Dermis blood vessel endothelial cell (primary cell): Measurements from ENCODE around the gene OMG. TPM values are rescaled to one million over a fixed set of nuclear protein-coding genes. Genes with fewer than 3 reads are reported as not detected.
"Not testable (repeated sequence)": the region's sequence is repeated elsewhere in the genome, so short reads cannot be mapped to it uniquely, and the experiment has no call there.

Source experiments
- DNase-seq: peaks from one replicate; pipeline ENCODE4 v3.0.0; 2010
- total RNA-seq: library from RNA; depleted of rRNA; stranded (reverse); fragments of >200 nt; gene quantifications from 2 replicates; pipeline ENCODE4 v1.2.3, GENCODE V29; 2014

OMG gene
- total RNA-seq = 3.1 and 4.4 TPM in 2 replicates

GRCh38 chr17:31297090-31297489 lies at the start of gene OMG:
Gene OMG (minus strand): TSS chr17:31297239. CDS start chr17:31296331, 908 bp downstream.
- DNase-seq = no peak

DNA sequence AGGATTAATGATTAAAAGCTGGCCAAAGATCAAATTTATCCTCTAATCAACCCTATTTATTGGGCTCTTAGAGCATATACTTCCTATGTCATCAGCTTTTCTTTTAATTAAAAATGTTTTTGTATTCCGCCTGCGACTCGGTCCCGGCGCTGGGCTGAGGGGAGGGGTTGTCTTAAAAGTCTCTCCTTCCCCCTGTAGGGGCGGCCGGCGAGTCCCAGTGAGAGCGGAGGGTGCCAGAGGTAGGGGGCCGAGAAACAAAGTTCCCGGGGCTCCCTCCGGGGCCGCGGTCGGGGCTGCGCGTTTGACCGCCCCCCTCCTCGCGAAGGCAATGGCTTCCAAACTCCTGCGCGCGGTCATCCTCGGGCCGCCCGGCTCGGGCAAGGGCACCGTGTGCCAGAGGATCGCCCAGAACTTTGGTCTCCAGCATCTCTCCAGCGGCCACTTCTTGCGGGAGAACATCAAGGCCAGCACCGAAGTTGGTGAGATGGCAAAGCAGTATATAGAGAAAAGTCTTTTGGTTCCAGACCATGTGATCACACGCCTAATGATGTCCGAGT lies 48.2 kb upstream of the OMG start:
- DNase-seq = not testable (repeated sequence)

DNA sequence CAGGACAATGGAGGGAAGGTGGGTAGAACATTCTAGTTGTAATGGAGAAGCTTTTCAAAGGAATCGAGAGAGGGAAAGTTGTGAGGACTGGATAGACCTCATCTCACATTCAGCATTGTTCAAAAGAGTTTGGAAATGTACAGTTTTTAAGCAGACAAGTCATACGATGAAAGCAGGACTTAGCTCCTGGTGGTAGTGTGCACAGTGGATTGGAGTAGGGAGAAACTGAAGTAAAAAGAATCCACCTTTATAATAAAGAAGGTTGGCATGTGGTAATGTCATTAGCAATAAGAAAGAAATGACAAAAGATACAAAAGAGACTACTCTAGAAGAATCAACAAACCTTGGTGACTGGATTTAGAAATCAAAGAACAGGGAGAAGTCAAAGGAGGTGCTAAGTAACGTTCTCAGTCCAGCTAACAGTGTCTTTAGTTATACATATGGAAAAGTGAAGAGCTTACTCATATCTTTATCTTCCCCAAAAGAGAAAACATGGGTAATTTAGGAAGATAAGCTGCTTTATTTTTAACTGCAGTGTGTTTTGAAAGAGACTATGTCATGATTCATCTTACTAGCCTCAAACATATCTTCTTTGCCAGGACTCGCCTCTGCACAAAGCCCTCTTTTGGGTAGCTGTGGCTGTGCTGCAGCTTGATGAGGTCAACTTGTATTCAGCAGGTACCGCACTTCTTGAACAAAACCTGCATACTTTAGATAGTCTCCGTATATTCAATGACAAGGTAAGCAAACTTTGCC lies 43.0 kb upstream of the OMG start:
- no peak for DNase-seq

- DNase-seq = no peak
Observed at GRCh38 chr17:31329221-31329620, 32.2 kb upstream of the OMG start.

- no peak for DNase-seq
Observed at GRCh38 chr17:31328160-31328535, 31.1 kb upstream of the OMG start.

DNA sequence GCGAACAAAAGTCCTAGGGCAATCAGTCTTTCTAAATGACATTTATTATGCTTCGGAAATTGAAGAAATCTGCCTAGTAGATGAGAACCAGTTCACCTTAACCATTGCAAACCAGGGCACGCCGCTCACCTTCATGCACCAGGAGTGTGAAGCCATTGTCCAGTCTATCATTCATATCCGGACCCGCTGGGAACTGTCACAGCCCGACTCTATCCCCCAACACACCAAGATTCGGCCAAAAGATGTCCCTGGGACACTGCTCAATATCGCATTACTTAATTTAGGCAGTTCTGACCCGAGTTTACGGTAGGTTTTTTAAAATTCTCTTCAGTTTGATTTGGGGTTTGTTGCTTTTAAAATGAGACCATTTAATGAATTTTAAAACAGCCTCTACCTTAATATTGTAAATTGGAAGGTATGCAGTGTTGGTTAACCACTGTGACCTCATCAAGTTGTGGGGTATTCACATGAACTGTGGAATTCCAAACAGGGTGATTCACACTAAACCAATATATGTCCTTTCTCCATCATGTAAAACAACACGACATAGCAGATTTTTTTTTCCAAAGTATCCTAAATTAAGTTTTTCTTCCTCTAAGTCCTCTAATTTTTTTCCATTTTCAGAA lies 30.6 kb upstream of the OMG start:
- DNase-seq = peak; percentile 7

- DNase-seq = no peak
Observed at GRCh38 chr17:31323551-31323950, 26.5 kb upstream of the OMG start.

- no peak for DNase-seq
Observed at GRCh38 chr17:31321966-31322365, 24.9 kb upstream of the OMG start.

- peak; percentile 60 for DNase-seq
Observed at GRCh38 chr17:31321481-31321880, 24.4 kb upstream of the OMG start, which contains the start of gene EVI2A. Gene EVI2A (minus strand): TSS chr17:31321622. CDS start chr17:31319013, 2,609 bp downstream.

- DNase-seq = no peak
Observed at GRCh38 chr17:31320791-31321190, 23.8 kb upstream of the OMG start.

GRCh38 chr17:31320241-31320640 lies 23.2 kb upstream of the OMG start:
- no peak for DNase-seq

GRCh38 chr17:31318851-31319661 lies 22.0 kb upstream of the OMG start:
- DNase-seq = no peak

DNA sequence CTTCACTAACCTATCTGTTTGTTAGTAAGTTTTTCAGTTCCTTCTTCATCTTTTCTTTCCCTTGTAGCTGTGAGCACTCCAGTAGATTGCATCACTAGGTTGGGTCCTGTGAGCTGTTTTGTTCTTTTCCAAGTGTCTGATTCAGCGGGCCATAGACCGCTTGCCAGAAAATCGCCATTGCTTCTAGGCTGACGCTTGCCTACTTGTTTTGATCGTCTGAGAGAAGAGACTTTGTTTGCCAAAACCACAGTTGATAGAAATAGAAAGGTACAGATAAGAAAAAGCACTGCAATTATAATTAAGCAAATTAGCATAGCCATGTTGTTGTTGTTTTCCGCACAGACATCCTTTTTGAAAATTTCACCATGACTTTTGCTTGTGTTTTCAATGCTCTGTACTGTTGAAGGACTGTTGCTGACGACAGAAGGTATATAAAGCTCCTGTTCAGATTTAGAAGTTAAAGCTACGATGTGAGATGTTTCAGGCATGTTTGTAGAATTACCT lies 21.3 kb upstream of the OMG start:
- DNase-seq = no peak

- DNase-seq = no peak
Observed at GRCh38 chr17:31314782-31315100, 17.7 kb upstream of the OMG start.

GRCh38 chr17:31313982-31314781 lies 17.1 kb upstream of the OMG start, which contains the start of gene EVI2B:
Gene EVI2B (minus strand): TSS chr17:31314054. CDS start chr17:31305609, 8,445 bp downstream.
- DNase-seq = peak; percentile 76

GRCh38 chr17:31312223-31312622 lies 15.2 kb upstream of the OMG start:
- not testable (repeated sequence) for DNase-seq

GRCh38 chr17:31311526-31311925 lies 14.5 kb upstream of the OMG start:
- no peak for DNase-seq

DNA sequence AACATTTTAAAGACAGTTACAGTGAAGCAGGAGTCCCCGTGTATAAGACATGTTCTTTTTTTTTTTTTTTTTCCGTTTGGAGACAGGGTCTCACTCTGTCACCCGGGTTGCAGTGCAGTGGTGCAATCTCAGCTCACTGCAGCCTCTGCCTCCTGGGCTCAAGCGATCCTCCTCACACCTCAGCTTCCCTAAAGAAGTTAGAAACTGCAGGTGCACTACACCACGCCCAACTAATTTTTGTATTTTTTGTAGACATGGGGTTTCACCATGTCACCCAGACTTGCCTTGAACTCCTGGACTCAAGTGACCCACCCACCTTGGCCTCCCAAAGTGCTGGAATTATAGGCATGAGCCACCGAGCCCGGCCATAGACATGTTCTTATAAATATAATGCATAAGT lies 13.8 kb upstream of the OMG start:
- no peak for DNase-seq

DNA sequence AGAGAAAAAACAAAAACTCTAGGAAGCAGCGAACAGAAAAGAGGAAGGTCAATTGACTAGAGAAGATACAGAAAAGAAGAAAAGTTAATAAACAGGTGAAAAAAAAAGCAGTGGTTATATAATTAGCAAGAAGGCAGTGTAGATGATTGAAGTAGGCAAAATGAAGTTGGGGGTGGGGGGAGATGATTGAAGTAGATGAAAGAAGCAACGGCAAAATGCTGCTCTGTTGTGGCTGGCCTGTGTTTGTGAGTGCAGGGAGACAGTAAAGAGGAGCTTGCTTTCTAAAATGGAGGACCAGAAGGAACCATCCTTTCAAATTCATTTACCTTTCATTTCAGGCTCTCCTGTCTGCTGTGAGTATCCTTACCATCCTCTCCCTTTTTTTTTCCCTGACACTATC lies 13.2 kb upstream of the OMG start:
- DNase-seq = no peak

DNA sequence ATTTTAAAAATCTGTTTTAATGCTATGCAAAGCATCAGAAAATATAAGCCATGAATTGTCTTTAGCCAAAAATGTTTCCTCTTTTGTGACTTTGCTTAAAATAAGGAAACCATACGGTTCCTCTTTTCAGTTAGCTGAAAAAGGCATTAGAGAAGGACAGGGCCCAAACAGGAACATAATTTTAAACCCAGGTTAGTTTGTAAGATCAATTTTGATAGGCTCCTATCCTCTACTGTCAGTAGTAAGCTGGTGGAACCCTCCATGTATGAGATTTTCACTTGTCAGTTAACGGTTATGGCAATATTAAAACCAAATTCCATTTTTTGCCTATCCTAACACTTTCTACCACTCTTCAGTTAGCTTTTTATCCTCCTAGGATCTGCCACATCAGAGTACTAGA lies 12.5 kb upstream of the OMG start:
- no peak for DNase-seq

DNA sequence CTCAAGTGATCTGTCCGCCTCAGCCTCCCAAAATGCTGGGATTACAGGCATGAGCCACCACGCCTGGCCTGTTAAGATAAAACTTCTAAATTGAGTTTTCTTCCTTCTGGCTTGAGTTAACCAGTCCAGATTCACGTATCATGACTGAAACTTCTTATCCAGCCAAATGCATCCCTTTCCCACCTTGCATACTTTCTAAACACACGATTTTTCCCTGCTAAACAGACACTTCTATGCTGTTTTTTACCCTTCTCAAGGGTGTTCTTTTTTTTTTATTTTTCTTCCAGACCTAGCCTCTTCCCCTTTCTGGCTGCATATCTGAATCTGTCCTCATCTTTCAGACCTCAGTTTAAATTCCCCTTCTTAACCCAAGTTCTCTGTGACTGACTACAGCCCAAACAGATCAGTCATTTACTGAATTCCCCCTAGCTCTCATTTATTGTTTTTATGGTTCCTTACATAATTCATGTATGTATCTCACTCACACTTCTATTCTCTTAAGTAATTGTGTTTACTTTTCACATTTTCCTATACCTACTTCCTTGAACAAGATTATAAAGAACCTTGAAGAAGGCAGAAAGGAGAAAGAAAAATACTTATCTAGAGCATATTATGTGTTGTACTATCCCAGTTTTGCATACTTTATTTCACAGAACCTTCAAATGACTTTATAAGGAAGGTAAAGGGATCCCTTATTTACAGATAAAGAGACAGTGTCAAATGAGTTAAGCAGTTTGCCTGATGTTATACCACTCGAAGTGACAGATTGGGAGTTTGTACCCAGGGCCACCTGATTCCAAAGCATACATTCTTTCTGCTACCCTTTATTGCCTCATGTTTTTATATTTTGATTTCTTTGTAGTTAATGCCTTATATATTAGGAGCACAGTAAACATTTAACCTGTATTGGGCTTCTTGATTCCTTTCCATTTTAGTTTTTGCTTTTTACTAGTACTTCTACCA lies 11.6 kb upstream of the OMG start:
- DNase-seq = no peak
